Frontal cortex (tissue), 4 donors: Measurements from ENCODE around the gene CERS4. TPM values are rescaled to one million over a fixed set of nuclear protein-coding genes. Genes with fewer than 3 reads are reported as not detected.
"Not testable (repeated sequence)": the region's sequence is repeated elsewhere in the genome, so short reads cannot be mapped to it uniquely, and the experiment has no call there.

Experiments
- DNase-seq, 2 donors: peaks; one replicate each; pipeline ENCODE4 v3.0.0; 2012; ENCODE audit warnings: low spot score in 2 of 2
- FAIRE-seq: peaks from 2 replicates; lab custom pipeline; 2012; peaks lifted over from hg19 to GRCh38; lab: Jason Lieb, UNC
- total RNA-seq: library from RNA; depleted of rRNA; stranded (reverse); fragments of >200 nt; gene quantifications from one replicate; pipeline ENCODE4 v1.2.3, GENCODE V29; 2014
- donor health status: control.
- donor health status: control.
- donor health status: control.

CERS4 gene
- total RNA-seq, 1 donor from 2014 or later = 57.9 TPM

DNA sequence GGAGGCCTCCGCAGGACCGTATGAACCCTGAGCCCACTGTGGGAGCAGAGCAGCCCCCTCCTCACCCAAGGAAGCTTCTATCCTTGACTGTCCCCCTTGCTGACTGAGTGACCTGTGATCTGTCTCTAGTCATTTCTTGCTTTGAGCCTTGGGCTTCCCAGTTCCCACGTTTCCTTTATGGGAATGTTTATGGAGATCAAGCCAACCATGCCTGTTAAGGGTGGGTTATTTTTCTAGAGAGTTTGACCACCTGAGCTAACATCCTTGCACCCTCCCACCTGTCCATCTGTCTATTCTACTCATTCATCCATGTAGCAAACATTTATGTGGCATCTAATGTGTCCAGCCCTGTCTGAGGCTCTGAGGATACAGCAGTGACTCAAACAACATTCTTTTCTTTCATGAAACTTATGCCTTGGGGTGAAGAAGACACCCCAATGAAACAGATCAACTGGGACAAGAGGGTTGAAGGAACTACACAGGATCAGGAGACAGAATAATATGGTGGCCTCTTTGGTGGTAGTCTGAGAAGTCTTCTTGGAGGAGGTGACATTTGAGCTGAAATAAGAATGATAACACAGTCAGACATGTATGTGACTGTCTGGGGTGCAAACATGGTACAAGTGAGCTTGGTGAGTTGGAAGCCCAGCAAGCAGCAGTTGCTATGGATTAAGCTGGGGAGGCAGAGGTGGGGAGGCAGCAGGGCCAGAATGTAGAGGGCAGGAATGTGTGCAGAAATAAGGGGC is 30.5 kb downstream of the CERS4 start:
- no peak for FAIRE-seq
- DNase-seq = no peak

DNA sequence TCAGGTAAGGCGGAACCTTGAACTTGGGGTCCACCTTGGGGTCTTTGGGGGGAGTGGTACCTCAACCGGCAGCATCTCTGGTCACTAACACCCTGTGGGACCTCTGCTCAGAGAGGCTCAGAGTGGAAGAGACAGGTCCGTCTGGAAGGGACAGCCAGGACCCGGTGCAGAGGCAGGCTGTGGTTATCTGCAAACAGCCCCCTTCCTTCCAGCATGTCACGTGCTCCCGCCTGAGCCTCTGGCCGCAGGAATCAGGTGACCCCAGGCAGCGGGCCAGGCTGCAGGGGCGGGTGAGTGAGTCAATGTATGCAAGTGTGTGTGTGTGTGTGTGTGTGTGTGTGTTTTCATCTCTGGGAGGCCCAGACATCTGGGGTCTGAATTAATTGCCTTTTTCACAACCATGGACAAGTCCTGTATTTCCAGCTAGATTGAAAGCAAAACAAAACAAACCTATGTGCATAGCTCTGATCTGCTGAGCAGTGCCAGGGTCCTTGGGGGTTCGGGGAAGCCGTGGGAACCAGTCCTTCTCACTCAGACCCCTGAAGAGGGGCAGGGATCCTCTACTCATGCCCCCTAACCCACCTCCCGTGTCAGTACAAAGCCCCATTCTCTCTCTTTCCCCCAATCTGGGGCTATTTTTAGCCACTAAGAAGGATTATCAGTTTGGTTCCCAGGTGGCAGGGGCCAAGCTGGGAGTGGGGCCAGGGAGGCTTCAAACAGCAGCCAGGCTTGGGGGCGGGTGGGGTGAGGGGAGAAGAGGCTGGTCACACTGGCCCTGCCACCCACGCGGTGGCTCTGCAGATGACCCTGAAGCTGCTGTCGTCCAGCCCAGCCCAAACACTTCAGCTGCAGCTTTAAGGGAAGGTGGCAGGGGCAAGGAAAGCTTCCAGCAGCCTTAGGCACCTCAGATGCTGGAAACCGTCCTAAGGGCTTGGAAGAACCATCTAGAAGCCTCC is 31.4 kb downstream of the CERS4 start:
- FAIRE-seq = no peak

DNA sequence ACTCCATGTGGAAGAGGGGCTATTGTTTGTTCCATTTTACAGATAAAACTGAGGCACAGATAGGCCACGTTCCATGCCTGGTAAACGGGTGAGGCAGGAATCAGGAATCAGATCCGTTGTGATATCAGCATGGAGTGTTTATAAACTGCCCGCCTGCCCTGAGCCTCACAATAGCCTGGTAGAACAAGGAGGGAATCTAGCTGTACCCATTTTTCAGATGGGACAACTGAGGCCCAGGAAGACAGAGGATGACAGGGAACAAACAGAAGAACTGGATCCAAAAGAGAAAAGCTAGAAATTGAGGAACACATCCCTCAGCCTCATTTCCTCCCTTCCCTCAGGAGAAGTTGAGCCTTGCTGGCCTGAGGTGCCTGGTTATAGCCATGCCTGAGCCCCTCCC is 32.5 kb downstream of the CERS4 start:
- DNase-seq (no peak), FAIRE-seq (no peak)

More for the DNA sequence above, 31.4 kb downstream of the CERS4 start:
- DNase-seq = peak; percentile 53 to 88

DNA sequence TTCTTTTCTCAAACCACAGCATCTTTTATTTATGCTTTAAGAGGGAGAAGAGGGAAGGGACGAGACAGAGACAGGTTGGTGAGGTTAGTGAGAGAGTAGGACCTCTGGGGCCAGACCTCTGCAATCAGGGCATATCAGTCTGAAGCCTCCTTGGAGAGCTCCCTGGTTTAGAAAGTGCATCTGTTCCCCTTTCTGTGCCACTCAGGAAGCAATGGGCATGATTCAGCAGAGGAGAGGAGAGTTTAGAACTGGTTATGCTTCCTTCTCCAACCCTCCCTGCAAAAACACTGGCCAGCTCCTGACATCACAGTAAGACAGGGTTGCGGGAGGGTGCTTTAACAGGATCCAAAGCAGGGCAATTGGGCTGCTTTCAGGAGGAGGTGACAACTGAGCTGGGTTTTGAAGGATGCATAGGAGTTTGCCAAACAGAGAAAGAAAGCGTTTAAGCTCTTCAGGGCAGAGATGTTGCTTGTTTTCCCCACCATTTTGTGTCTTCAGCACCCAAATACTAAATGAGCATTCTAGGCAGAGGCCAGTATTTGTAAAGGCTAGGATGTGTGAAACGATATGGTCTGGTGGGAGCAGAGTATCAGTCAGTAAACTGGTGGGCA is 33.1 kb downstream of the CERS4 start:
- FAIRE-seq = no peak
- DNase-seq = no peak

DNA sequence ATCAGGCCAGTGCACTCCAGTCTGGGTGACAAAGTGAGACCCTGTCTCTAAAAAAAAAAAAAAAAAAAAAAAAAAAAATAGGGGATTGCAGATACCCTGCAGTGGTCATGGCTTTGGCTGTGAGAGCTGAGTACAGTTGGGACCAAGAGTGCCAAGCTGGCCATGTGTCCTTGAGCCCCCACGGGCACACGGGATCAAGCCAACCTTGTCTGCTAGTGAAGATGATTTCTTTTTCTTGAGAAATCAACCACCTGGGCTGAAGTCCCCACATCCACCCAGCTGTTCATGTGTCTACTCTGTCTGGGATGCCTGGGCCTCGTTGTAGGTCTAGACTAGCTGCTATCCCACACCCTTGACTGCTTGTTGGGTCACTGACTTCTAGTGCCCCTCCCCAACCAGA is 34.0 kb downstream of the CERS4 start:
- no peak for FAIRE-seq
- DNase-seq = no peak

DNA sequence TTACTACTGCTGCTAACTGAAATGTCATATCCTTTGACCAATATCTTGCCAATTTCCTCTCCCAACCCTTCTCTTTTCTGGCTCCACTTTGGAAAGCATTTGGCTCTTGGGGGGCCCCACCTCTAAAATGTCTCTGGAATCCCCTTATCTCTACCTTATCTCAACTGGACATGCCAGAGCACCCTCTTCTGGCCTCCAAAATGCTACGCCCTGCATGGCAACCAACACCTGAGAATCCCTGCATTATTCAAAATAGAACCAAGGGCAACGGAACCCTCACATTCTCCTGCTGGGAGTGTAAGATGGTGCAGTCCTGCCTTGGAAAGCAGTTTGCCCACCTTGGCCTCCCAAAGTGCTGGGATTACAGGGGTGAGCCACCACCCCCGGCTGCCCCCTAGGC is 35.3 kb downstream of the CERS4 start:
- no peak for DNase-seq
- FAIRE-seq = no peak

DNA sequence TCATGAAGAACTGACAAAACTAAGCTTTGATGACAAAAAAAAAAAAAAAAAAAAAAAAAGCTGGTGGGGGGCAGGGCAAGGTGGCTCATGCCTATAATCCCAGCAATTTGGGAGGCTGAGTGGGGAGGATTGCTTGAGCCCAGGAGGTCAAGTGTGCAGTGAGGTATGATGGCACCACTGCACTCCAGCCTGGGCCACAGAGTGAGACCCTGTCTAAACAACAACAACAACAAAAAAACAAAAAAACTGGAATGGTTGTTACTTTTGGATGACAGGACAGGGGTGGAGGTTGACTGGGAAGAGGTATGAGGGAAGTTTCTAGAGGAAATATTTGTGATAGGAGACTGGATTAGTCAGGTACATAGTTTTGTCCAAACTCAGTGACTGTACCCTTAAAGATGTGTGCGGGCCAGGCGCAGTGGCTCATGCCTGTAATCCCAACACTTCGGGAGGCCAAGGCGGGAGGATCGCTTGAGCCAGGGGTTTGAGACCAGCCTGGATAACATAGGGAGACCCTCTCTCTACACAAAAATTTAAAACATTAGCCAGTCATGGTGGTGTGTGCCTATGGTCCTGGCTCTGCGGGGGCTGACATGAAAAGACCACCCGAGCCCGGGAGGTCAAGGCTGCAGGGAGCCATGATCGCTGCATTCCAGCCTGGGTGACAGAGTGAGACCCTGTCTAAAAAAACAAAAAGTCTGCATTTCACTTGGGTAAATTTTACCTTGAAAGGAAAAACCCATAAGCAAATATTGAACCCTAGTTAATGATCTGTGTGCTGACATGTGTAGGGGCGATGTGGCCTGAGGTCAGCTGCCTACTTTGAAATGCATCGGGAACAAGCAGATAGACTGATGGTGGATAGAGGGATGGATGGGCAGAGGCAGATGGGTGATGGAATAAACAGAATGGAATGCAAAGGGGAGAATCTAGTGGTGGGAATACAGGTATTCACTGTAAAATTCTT is 37.0 kb downstream of the CERS4 start:
- no peak for DNase-seq
- no peak for FAIRE-seq

DNA sequence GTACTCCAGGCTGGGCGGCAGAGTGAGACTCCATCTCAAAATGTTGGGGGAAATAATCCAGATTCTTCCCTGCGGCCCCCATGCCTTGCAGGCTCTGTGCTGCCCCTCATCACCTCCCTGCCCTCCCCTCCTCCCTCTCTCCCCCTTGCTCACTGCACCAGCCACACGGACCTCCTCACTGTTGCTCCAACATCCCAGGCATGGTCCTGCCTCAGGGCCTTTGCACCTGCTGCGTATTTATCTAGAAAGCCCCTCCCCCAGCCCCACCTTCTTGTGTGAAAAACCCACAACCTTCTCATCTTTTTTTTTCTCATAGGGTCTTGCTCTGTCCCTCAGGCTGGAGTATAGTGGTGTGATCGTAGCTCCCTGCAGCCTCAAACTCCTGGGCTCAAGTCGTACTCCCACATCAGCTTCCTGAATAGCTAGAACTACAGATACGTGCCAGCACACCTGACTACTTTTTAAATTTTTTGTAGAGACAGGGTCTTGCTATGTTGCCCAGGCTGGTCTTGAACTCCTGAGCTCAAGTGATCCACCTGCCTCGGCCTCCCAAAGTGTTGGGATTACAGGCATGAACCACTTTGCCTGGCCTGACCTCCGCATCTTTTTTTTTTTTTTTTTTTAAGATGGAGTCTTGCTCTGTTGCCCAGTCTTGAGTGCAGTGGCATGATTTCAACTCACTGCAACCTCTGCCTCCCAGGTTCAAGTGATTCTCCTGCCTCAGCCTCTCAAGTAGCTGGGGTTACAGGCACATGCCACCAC is 38.1 kb downstream of the CERS4 start:
- FAIRE-seq, DNase-seq: not testable (repeated sequence)

DNA sequence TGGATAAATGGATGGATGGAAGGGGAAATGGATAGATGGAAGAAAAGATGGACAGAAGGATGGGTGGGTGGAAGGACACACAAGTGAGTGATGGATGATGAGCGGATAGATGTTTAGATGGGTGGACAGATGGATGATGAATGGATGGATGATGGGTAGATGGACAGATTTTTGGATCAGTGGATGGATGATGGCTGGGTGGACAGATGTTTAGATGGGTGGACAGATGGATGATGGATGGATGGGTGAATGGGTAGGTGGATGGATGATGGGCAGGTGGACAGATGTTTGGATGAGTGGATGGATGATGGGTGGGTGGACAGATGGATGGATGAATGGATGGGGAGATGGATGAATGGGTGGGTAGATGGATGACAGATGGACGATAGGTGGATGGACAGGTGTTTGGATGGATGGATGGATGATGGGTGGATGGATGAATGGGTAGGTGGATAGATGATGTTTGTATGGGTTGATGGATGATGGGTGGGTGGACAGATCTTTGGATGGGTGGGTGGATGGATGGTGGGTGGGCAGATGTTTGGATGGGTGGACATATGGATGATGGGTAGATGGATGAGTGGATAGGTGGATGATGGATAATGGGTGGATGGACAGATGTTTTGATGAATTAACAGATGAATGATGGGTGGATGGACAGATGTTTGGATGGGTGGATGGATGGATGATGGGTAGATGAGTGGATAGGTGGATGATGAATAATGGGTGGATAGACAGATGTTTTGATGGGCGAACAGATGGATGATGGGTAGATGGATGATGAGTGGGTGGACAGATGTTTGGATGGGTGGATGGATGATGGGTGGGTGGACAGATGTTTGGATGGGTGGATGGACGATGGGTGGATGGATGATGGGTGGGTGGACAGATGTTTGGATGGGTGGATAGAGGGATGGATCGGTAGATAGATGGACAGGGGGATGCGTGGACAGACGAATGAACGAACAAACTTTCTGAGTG is 39.5 kb downstream of the CERS4 start:
- no peak for DNase-seq
- no peak for FAIRE-seq

DNA sequence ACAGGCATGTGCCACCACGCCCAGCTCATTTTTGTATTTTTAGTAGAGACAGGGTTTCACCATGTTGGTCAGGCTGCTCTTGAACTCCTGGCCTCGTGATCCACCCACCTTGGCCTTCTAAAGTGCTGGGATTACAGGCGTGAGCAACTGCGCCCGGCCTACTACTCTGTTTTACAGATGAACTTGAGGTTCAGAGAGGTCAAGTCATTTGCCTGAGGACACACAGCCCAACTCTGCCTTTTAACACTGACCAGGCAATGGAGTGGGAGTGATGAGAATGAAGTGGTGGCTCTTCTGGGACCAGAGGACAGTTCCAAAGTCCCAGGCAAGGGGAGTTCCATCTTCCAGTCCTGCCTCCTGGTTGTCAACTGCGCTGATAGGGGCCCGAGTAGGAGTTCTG is 41.4 kb downstream of the CERS4 start:
- DNase-seq (no peak), FAIRE-seq (no peak)

DNA sequence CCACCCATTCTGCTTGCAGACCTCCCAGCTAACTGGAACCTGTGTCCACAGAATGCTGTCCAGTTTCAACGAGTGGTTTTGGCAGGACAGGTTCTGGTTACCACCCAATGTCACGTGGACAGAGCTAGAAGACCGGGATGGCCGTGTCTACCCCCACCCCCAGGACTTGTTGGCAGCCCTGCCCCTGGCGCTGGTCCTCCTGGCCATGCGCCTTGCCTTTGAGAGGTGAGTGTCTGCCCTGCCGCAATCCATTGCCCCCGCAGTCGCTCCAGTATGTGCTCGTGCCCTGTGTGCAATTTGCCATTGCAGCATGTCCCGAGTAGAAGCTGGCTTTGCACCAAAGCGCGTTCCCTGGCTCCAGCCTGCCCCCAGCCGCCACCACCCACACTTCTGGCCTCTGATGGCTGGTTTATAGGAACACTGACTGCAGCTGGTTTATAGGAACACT is 41.9 kb downstream of the CERS4 start:
- peak in 1 of 2 donors; percentile 43 for DNase-seq
- no peak for FAIRE-seq

DNA sequence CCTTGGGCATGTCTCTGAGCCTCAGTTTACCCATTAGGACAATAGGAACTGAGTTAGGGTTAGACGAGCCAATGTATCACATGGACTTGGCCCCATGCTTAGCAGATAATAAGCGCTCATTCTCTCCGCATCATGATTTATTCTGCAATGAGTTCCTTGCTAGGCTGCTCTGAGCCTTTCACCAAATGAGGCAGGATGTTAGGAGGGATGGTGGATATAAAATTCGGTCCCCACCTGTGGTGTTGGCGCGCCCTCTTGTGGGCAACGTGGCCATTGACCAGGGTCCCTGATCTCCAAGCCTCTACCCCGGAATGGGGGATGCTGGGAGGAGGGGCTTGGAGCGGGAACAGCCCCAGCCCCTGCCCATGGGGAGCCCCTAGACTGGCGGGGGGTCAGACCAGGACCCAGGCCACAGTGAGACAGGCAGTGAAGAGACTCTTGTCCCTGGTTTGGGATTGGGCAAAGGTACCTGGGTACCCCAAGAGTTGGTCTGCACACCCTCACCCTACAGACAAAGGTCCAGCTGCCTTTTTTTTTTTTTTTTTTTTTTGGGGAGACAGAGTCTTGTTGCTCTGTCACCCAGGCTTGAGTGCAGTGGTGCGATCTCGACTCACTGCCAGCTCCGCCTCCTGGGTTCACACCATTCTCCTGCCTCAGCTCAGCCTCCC is 43.9 kb downstream of the CERS4 start:
- peak; percentile 70 to 86 for DNase-seq
- no peak for FAIRE-seq

DNA sequence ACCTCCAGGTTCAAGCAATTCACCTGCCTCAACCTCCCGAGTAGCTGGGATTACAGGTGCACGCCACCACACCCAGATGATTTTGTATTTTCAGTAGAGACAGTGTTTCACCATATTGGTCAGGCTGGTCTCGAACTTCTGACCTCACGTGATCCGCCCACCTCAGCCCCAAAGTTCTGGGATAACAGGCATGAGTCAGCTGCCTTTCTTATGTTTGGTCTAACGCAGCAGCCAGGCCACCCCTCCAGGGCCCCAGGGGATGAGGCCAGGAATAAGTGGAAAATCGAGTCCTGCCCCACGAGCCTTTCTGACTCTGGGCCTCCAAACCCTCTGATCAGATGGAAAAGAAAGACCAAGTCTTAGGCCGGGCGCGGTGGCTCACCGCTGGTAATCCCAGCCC is 44.5 kb downstream of the CERS4 start:
- FAIRE-seq (no peak), DNase-seq (no peak)

DNA sequence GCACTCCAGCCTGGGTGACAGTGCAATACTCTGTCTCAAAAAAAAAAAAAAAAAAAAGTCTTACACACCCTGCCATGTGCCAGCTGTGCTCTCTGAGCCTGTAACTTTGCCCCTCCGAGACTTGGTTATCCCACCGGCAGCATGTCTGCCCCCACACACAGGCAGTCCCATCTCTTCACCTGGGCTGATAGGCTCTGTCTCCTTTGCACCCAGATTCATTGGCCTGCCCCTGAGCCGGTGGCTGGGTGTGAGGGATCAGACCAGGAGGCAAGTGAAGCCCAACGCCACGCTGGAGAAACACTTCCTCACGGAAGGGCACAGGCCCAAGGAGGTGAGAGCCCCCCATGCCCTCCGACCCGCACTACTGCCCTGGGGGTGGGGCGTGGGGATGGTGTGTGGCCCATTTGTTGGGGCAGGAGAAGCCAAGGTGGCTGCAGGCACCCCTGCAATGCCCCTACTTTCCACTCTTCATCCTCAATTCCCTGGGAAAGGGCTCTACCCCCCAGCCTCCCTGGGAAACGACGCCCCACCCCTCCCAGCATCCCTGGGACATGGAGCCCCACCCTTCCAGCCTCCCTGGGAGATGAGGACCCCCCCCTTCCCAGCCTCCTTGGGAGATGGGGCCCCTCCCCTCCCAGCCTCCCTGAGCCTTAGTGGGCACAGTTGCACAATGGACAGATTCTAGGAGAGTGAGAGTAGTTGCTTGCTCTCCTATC is 45.3 kb downstream of the CERS4 start:
- FAIRE-seq = no peak
- no peak for DNase-seq

DNA sequence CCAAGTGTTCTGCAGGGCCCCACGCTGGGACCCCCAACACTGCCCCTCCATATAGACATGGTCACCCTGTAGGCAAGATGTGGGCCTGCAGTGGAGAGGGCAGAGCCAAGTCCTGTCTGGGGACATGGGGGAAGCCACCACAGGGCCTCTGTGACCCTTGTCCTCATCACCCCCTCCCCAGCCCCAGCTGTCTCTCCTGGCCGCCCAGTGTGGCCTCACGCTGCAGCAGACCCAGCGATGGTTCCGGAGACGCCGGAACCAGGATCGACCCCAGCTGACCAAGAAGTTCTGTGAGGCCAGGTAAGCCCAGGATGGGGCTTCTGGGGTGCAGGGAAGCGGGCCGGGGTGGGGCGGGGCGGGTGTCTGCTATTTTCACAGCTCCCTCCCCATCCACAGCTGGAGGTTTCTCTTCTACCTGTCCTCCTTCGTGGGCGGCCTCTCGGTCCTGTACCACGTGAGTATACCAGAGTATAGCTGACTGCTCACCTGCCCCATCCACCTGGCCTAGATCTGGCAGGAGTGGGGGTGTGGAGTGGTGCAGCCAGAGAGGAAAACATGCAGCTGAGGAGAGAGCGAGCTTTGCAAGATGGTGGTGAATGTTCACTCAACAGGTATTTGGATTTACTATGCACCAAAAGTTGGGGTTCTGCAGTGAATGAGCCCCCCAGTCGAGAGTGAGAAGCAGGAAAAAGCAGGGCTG is 46.4 kb downstream of the CERS4 start:
- FAIRE-seq = no peak
- DNase-seq = no peak
